HepG2 (cell line): ENCODE results near the gene ZNF562.

ENCODE experiments used
- FOXA3 ChIP-seq: IDR thresholded peaks from 2 replicates; pipeline ENCODE4 v1.6.1; 2016; ENCODE audit warnings: missing genetic modification reagents, missing compliant biosample characterization
- FOXJ3 ChIP-seq: sonication (generic); formaldehyde crosslinking; IDR thresholded peaks from 2 replicates; pipeline ENCODE4 v1.4.0; 2020; ENCODE audit warnings: missing genetic modification reagents, mild to moderate bottlenecking, borderline replicate concordance
- PHB2 ChIP-seq: fragments of 450-650 bp; IDR thresholded peaks from 2 replicates; pipeline ENCODE4 v1.6.1; 2018; ENCODE audit not compliant: partially characterized antibody
- TF ChIP-seq, protein P1 (sequence below): sonication (generic); formaldehyde crosslinking; IDR thresholded peaks from 2 replicates; pipeline ENCODE4 v1.5.1; 2020; ENCODE audit warnings: mild to moderate bottlenecking, missing genetic modification reagents, moderate library complexity
- TF ChIP-seq, protein P2 (sequence below): sonication (generic); formaldehyde crosslinking; IDR thresholded peaks from 2 replicates; pipeline ENCODE4 v1.4.0; 2020; ENCODE audit warnings: mild to moderate bottlenecking, missing genetic modification reagents

DNA sequence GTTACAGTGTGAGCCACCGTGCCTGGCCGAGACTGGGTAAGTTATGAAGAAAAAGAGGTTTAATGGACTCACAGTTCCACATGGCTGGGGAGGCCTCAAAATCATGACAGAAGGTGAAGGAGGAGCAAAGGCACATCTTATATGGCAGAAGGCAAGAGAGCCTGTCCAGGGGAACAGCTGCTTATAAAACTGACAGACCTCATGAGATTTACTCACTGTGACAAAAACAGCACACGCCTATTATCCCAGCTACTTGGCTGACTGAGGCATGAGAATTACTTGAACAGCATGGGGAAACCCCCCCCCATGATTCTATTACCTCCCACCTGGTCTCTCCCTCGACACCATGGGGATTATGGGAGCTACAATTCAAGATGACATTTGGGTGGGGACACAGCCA, 30.4 kb downstream of the ZNF562 start:
- TF ChIP-seq, protein P1, sequence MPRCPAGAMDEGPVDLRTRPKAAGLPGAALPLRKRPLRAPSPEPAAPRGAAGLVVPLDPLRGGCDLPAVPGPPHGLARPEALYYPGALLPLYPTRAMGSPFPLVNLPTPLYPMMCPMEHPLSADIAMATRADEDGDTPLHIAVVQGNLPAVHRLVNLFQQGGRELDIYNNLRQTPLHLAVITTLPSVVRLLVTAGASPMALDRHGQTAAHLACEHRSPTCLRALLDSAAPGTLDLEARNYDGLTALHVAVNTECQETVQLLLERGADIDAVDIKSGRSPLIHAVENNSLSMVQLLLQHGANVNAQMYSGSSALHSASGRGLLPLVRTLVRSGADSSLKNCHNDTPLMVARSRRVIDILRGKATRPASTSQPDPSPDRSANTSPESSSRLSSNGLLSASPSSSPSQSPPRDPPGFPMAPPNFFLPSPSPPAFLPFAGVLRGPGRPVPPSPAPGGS (CRISPR knock-in tag), result no peak
- TF ChIP-seq, protein P2, sequence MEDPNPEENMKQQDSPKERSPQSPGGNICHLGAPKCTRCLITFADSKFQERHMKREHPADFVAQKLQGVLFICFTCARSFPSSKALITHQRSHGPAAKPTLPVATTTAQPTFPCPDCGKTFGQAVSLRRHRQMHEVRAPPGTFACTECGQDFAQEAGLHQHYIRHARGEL, result no peak
- no peak for TF ChIP-seq FOXJ3
- TF ChIP-seq FOXA3 (CRISPR knock-in tag), result no peak
- TF ChIP-seq PHB2, result no peak
